GM04503 (cell line): ENCODE data around the gene CTTNBP2.

Source experiments
- DNase-seq: peaks from one replicate; pipeline ENCODE4 v3.0.0-alpha.2; 2012; ENCODE audit warnings: low read depth

Gene CTTNBP2

DNA sequence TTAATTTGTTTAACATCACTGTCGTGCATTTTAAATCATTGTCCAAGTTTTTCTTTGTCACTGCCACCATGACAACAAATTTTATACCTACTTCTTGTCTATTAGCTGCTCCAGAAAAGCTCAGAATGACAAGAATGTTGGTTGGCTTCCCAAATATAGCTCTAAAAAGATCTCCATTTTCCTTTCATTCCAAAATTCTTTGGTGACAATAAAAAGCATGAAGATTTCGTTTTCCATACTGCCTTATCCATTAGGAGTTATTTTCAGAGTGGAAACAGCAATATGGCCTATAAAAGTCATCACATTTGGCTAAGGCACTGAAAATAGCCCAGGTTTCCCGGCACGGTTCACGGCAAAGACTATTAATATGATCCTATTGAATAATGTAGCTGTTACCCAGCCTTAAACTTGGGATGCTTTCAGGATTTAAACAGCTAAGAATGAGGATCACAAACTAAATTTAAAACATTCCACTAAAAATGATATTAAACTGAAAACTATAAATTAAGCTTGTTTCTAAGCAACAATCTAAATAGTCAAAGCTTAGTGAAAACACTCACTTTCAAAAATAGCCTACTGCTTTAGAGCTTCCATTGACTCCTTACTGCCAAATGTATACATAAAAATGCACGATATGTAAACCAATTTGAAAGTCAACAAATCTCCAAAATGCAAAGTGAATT lies 2.7 kb downstream of the CTTNBP2 start:
- DNase-seq = no peak

DNA sequence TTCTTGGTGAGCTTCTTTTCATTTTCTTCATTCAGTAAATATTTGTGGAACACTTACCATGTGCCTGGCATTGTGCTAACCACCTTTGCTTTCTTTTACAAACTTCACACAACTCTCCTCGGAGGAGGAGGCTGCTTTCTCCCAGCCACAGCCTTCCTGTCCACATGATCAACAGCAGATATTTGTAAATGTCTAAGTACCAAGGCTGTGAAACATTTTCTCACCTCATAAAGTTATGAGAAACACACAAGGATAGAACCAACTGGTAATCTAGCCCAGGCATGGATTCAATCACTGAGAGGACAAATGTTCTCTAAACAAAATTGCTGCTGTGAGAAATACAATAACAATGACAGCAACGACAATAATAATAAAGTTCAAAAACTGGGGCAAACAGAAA lies 3.9 kb downstream of the CTTNBP2 start:
- no peak for DNase-seq

DNA sequence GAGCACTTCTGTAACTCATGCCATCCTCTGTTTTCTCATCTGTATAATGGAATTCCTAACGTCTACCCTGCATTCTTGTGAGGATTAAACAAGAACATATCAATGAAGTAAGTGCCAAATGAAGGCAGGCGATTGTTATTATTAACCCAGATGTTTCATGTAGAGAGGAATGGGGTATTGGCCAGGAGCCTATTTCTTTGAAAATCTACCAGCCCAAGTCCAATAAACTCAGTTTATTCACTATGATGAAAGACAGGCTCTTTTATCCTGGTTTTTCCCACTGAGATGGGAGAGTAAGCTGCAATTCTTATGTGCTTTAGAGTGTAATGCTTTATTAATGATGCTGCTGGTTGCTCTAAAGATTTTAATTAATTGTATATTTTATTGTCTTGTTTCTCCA lies 9.6 kb downstream of the CTTNBP2 start:
- DNase-seq = no peak

DNA sequence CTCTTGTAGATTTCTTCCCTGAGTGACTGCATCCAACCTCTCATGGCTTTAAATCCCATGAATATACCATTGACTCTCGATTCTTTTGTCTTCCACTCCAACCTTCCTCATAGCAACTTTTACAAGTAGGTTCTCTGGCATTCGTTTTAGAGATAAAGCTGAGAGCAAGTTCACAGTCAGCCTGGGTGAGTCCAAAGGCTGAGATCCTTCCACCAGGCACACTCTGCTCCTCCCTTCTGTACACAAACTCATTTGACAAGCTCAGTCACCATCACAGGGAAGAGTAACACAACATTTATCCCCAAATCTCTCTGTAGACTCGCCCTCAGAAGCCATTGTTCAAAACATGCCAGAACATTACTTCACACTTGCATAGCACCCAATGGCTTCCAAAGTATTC lies 10.9 kb downstream of the CTTNBP2 start:
- no peak for DNase-seq

DNA sequence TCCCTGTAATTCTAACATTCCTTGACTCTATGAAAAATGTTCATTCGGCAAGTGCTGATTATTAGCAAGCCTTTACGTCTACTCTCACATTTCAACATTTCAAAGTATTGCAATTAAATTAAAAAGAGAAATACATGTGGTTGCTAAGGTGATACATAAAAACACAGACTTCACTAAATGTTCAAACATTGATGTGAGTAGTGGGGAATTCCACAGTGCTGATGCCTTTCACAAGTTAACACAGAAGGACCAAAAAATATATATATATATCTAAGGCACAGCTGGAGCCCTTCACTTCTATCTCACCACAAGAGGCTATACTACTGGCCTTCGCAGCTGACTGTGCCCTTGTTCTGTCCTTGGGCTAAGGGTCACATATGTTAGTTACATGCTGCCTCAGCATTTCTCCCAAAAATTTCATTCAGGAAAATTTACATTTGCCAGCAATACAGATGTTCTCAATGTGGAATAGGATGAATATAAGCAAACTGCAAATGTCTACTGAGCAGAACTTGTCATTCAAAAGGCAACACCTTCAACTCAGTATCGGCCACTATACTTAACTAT lies 13.9 kb downstream of the CTTNBP2 start:
- no peak for DNase-seq

DNA sequence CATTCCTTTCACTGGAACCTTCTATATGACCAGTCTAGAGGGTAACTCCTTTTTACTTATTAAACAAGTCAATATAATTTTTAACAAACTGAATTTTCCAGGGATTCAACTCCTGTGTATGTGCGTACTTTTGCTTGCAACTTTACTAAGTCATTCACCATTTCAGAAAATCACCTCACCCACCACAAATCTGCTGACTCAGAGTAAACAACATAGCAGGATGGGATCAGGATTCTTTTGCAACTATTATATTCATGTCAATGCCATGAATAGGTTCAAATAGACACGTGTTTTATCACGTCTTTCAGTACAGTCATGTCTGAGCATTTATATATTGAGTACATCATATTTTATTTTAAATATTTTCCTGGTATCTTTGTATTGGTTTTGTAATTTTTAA lies 14.5 kb downstream of the CTTNBP2 start:
- DNase-seq = no peak

DNA sequence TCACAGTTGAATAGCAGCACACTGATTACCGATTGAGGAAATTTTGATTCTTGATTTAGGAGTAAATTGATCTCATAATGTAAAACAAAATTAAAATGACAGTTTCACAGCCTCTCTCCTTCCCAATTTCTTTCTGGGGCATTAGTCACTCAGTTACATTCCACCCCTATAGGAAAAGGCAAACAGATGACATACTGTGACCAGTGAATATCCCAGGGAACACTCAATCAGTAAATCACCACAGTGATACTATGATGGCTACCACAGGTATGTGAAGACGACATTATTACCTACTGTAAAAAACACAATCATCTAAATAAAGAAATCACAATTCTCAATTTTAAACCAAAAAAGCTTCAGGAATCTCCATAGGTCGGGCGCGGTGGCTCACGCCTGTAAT lies 15.5 kb downstream of the CTTNBP2 start:
- DNase-seq = no peak

DNA sequence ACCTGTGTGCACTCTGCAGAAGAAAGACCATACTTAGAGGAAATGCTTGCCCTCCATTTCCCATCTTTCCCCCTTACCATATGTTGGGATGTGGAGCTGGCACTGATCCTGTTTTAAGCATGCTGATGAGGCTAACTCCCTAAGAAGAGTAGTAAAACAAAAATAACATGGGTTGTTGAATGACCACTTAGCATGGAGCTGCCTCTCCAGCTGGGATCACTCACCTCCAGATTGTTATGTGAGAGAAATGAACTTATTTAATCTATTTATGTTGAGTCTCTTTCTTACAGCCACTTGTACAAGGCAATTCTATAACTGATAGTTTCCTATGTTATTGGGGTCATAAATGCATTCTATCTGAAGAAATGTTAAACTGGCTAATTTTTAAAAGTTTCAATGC lies 17.0 kb downstream of the CTTNBP2 start:
- DNase-seq = no peak

DNA sequence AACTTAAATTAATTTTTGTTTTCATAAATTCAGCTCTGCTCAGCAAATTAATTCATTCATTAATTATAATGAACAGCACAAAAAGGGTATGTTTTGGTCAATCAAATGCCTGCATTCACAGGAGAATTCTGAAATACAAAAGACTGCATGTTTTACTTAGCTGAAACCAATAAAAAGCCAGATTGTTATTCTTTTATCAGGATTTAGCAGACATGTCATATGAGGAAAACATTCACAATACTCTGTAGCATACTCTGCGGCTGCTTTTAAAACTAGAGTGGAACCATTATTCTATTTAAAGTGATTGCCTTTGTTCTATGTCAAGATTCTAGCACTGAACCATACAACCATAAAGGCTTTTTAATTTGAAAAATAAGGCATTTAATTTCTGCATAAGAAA lies 19.1 kb downstream of the CTTNBP2 start:
- no peak for DNase-seq

DNA sequence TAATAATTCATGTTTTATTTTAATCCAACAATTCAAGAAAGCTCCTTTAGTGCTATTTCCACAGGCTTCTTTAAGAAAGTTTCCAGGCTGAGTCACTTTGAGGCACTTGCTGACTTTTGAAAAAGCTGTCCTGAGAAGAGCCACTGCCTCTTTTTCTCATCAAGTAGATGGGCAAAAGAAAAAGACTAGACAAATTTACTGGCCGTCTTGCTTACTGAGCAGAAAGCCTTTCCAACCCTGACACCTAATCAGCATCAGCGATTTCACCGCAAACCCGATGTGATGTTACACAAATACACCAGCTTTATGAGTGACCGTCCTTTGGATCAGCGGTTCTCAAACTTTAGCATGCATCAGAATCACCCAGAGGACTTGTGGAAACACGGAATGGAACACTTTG lies 24.3 kb downstream of the CTTNBP2 start:
- no peak for DNase-seq

DNA sequence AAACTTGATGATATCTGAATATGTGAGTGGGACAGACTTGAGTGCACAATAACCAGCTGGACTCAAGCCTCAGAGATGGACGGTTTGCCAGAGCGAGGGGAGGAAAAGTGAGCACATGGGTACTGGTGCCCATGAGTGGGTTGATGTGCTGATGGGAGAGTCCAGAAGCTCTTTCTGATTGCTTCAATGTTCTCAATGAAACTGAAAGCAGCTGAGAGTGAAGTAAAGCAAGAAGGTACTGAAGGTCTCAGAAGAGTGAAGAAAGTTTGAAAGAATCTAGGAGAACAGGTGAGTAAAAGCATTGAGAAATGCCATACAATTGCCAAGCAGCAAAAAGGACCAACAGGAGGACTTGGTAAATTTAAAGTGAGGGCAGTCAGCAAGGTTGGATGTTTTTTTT lies 28.6 kb downstream of the CTTNBP2 start:
- no peak for DNase-seq

DNA sequence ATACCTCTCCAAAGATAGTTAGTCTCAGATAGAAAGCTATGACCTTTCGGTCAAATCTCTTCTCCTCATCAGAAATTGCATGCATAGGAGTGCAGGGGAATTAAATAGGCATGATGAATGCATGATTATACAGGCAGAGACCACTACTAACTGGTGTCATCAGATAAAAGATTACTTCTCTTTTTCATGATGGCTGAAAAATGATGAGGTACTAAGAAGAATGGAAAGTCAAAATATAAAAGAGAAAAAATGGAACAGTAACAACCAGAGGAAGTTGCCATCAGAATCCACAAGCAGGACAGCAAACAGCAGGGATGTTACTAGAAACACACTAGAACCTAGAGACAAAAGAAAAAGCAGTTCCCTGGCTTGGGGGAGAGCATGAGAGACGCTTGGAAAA lies 31.6 kb downstream of the CTTNBP2 start:
- no peak for DNase-seq

DNA sequence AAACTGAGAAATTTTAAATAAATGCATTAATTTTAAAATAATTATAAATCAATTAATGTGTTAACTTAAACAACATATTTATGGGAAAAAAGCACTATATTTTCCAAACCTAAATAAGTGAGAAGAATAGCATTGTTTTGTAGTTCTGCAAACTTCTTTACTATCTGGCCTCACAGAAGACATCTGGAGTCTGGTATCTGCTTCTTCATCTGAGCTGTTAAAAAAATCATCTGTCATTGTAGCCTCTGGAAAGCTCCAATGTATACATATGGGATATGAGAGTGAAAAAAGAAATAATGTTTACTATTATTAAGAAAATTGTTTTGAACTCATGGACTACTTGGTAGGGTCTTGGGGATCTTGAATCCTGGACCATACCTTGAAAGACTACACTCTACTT lies 32.2 kb downstream of the CTTNBP2 start:
- no peak for DNase-seq

DNA sequence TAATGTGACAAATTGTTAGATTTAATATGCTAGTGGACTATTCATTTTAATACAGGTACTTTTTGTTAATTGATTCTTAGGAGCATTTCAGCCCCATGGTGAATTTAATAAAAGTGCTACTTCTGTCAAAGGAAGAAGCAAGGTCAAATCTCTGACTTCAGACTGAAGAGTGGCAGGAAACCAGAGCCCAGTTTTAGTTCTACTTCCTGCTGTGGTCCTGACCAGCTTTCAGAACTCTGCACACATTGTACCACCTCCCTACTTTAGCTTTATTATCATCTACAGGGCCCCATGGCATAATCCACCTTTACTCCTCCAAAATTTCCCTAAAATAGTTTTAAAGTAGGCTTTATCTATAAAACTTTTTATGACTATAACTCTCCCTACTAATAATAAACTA lies 33.7 kb downstream of the CTTNBP2 start:
- no peak for DNase-seq

DNA sequence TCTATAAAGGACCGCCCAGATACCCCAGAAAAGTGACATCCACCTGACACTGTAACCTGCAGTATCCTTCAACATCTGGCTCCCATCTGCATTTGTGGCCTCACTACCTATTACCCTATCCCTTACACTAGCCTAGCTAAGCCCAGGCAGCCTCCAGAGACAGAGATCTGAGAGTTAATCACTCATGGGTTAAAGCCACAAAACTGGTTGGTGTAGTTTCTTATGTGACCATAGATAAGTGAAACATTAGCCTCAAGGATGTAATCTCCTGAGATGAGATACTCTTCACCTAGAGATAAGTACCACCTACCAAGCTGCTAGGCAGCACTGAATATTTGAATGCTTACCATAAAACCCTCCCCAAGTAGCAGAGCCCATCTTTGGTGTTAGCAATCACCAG lies 35.4 kb downstream of the CTTNBP2 start:
- no peak for DNase-seq

DNA sequence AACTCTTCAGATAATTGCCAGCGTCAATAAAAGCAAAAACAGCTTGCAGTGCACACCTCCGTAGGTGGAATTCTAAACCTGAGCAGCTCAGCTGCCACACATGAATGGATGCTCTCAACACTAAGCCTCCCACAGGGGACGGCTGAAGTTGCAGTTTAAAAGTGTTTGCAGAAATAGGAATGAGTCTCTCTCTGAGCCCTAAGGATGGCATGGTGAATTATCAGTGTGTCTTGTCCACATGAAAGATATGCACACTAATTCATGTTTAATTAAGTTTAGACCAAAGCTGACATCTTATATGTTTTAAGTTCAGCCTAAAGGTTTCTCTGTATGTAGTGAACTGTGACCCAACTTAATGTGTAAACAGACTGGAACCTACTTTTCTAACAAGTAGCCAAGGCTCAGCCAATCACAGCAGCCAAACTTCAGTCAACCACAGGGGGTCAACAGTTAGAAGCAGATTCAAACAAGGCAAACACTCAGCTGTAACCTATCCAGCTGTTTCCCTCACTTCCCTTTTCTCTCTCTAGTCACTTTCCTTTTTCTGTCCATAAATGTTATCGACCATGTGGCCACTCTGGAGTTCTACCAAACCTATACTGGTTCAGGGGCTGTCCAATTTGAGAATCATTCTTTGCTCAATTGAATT lies 38.1 kb downstream of the CTTNBP2 start:
- DNase-seq = no peak

DNA sequence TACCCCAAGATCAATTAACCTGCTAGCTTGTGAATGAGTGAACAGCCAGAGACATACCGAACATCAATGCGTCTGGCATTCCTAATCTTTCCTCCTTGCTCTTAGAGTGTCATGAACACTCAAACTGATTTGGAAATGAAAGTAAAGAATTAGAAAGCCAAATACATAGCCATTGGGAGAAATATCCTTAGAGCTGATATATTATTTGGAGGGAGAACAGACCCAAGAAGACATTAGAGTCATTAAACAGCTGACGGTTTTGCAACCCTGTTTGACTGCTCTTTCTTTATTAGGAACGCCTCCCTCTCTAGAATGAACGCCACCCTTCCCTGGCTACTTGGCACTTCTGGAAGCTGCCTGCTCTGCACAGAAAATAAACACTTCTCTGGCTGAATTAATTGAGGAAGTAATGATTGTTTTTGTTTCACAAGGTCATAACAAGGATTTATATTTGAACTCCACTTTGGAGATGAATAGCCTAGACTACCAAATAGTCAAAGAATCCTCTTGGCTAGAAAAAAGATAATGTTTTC lies 42.8 kb downstream of the CTTNBP2 start:
- DNase-seq = no peak

DNA sequence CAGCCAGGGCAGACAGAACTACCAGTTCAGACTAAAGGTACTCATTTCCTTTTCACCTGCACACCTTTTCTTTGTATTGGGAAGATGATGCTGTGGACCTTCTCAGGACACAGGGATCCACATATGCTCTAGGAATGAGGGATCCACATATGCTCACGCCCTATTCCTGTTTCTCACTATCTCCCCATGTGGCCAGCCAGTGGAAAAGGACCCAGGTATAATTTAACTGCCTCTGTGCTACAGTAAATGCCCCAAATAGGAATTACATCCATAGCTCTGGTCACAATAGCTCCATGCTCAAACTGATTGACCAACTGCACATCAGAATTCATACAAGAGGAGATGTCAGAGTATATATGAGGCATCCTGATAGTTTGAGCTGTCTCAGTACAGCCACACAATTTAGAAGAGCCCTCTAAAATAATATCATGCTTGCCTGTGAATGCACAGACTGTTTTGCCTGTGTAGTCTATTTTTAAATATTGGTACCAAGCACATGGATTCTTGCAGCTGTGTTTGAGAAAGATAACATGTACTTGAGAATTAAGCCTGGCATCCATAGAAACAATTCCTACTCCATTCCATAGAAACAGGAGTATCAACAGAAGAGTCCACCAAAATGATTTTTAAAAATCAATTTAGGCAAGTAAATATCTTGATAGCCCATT lies 43.7 kb downstream of the CTTNBP2 start:
- no peak for DNase-seq

DNA sequence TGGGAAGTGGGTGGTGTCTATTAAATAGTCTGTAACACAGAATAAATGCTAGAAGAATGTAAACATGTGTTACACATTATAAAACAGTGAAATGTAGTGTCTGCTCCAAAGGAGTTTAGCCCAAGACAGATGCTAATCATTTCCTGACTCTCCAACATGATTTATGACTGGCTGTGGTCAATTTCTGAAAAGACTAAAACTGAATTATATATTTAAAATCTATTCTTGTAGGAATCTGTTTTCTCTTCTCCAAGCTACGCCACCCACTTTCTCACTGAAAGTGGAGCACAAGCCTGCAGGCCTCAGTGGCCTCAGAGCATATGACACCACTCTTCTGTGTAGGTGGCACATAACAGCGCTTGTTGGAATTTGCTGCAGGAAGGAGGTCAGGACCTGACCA lies 44.4 kb downstream of the CTTNBP2 start:
- DNase-seq = no peak

DNA sequence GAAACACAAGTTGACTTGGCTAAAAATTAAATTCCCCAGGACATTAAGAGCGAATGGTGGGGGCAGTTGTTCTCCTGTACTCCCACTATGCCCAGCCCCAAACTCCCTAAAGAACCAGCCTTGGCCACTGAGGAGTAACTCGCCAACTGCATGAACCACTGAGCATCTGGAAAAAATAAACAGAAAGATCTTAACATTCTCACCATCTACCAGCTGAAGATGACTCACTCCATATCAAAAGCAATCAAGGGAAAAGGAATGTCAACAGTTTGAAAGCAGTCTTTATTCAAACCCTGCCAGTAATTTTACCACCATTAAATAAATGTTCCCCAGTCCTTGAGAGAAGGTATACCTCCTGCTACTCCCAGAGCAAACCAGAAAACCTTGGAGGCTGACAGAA lies 45.4 kb downstream of the CTTNBP2 start:
- peak; percentile 11 for DNase-seq

DNA sequence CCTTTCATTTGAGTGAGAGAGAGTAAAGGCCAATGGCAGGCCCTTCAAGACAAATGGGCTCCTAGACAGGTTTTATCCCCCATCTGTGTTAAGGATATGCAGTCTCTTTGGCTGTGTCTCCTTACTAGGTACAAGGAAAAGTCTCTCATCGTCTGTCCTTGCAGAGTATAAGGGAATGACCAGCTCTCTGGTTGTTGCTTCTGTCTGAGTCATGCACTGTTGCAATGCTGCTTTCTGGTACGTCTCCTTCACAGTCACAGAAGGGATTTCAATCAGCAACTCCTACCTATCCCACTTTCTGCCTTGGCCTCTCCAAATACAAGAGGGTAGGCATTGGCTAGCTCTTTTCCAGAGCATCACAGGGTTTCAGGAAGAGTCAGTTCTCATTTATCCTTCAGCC lies 48.1 kb downstream of the CTTNBP2 start:
- DNase-seq = no peak

DNA sequence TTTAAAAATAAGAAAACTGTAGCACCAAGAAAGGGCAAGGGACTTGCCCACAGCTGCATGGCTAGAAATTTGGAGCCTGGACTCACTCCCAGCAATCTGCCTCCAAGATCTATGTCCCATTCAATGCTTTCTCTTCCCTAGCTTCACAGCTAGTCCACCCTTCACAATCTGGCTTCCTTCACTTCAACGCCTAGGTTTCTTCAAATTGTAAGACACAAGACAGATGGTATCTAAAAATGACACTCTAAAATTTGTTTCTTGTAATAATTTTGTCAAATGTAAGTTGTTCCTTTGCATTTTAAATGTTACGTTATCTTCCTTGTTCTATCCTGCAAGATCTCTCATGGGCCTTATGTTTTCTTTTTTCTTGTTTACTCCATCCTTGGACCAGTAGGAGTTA lies 48.6 kb downstream of the CTTNBP2 start:
- no peak for DNase-seq

DNA sequence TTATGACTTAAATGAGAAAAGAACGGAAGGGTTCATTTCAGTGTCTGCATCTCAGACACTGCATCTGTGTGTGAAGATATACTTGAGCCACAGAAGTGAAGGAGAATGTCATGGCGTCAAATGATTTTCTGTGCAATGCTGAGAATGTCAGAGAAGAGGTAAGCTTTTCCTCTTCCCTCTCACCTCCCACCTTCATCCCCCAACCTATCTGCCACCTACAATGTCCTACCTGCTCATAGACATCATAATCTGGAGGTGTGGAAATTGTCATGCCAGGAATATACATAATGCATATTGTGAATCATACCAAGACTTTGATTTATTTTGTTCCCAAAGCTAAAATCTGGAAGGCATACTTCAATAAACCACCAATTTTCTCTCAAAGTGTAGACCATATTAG lies 53.7 kb downstream of the CTTNBP2 start:
- no peak for DNase-seq
